Posterior cingulate gyrus (tissue), 11 donors: ENCODE data around the gene TREML2.
"Not testable (repeated sequence)": the region's sequence is repeated elsewhere in the genome, so short reads cannot be mapped to it uniquely, and the experiment has no call there.

Experiments used
- DNase-seq, 10 donors: peaks; one replicate each; pipeline versions ENCODE4 v3.0.0 to v3.0.0-alpha.2; 2020 to 2021; ENCODE audit warnings: mixed read lengths in 3 of 10
- intact Hi-C: fragments of 100-400 bp; cut with DNase I; formaldehyde crosslinking; loops from one replicate; pipeline ENCODE4 v1.15.1; 2023

Gene TREML2

DNA sequence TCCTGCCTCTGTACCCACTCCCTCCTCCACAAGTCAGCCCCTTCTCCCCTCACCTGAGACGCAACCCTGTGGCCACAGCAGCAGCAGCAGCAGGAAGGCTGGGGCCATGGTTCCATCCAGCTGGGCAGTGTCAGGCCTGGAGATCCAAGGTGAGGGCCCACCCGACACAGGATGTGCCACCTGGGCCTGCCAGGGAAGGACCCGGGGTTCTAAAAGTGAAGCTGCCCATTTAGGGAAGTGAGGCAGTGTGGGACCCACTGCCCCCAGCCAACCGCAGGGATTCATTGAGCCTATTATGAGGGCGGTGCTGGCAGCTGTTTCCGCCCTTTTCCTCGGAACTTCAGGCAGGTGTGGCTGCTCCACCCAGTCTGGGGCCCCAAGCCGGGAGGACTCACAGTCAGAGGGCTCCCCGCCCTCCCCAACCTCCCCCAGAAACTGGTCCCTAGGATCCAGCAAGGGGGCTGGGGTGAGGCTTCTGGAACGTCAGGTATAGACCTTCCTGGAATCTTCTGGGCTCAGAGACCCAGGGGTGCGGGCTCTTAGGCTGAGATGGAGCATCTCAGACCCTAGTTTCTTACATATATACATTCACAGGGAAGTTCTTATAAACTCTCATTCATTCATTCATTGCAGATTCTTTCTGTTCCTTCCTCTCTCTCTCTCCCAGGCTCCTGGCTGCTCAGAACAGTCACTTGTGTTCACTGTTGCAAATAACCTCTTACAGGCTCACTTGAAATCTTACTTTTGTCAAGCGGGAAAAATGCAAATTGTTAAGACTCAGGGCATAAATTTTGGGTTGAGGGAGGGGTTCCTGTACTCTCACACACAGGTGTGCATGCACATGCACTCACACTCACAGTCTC lies at the start of gene TREML2:
Gene TREML2 (minus strand): TSS at position 249 of the 863 bp plus-strand sequence. CDS start 141 bp downstream, at position 108.
- intact Hi-C loops, result no loop called here
- DNase-seq, result no peak

DNA sequence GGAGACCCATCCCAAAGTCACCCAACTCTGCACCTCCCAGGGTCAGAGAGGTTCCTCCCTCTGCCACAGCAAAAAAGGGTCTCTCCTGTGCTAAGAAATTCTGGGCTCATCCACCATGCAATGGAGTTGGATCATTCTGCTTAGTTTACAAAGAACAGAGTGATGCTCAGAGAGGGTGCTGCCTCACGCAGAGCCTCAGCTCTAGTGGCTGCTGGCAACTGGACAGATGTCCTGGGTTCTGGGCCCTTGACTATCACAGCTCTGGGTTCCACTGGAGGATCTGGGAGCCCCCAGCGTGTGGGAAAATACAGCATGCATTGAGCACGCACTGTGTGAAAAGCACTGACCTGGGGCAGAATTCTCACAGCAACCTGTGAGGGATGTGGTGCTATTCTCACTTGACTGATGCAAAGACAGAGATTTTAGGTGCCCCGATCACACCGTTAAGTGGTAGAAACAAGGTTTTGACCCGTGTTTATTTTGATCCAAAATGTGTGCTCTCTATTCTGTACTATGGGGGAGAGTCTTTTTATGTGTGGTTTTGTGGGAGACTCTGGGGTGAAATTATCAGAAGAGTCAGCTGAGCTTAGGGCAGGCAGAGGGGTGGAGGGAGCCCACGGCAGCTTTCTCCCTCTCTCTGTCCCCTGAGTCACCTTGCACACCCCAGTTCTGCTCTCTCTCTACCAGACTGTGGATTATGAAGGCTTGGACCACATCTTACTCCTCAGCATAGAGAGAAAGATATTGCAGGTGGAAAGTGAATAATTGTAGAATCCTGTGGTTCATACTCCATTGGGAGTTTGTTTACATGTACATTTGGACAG lies 47.1 kb upstream of the TREML2 start:
- no peak for DNase-seq
- intact Hi-C loops, result no loop called here

DNA sequence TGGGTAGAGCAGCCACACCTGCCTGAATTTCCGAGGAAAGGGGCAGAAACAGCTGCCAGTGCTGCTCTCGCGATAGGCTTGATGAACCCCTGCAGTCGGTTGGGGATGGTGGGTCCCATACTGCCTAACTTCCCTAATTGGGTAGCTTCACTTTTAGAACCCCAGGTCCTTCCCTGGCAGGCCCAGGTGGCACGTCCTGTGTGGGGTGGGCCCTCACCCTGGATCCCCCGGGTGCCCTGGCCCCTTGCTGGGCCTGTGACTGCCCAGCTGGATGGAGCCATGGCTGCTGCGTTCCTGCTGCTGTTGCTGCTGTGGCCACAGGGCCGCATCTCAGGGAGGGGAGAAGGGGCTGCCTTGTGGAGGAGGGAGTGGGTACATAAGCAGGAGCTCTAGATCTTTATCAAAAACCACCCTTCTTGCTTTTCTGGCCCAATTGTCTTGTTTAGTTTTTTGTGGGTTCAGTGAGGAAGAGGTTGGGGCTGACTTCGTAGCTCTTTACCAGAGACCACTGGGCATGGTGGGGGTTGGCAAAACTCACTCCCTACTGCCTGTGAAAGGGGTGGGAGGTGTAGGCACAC lies 46.4 kb upstream of the TREML2 start:
- intact Hi-C loops, result no loop called here

DNA sequence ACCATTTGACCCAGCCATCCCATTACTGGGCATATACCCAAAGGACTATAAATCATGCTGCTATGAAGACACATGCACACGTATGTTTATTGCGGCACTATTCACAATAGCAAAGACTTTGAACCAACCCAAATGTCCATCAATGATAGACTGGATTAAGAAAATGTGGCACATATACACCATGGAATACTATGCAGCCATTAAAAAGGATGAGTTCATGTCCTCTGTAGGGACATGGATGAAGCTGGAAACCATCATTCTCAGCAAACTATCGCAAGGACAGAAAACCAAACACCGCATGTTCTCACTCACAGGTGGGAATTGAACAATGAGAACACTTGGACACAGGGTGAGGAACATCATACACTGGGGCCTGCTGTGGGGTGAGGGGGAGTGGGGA lies 45.6 kb upstream of the TREML2 start:
- intact Hi-C loops, DNase-seq: not testable (repeated sequence)

More for the DNA sequence above, 46.4 kb upstream of the TREML2 start:
- no peak for DNase-seq

DNA sequence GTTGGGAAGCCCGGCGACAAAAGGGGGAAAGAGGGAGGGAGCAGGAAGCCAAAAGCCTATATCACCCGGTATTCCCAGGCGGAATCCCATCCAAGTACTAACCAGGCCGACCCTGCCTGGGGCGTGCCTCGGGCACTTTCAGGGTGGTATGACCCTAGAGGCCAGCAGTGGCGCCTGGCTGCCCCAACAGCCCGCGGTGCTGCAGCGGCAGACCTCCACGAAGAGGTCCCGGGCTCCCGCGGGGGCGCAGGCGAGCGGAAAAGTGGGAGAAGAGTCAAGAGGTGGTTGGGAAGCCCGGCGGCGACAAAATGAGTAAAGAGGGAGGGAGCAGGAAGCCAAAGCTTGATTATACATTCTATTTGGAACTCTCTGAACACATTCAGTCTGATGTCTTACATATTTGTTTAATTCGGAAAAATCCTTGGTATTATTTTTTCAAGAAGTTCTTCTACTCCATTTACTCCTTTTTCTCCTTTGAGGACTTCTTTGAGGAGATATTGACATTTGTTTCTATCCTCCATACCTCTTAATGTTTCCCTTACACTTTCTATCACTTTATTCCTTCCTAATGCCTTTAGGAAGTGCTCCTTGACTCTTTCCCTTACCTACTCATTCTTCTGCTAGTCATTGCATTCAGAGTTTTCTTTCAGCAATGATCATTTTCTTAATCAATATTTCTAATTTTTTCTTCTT lies 38.7 kb upstream of the TREML2 start:
- intact Hi-C loops, result no loop called here

GRCh38 chr6:41237128-41237527 lies 36.2 kb upstream of the TREML2 start:
- no peak for DNase-seq
- intact Hi-C loops, result no loop called here

More for the DNA sequence above, 38.7 kb upstream of the TREML2 start:
- DNase-seq, result peak in 1 of 10 donors; percentile 83

GRCh38 chr6:41236276-41236675 lies 35.3 kb upstream of the TREML2 start:
- no peak for DNase-seq
- intact Hi-C loops, result no loop called here

GRCh38 chr6:41232667-41233066 lies 31.7 kb upstream of the TREML2 start:
- intact Hi-C loops, result no loop called here
- DNase-seq, result no peak

DNA sequence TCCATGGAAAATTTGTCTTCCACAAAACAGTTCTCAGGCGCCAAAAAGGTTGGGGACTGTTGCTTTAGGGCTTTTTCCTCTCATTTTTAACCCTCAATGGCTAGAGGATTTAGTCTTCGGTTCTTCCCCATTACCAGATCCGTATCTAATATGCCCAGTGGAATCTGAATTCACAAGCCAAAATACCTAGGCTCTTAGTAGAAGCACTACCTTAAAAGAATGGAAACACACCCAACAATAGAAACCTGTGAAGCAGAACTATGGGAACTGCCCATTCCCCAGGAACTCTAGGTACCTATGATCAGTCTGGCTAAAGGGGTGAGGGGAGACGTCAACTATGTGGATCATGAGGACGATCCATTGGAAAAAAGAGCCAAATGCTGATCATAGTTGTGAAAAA lies 30.3 kb upstream of the TREML2 start:
- no peak for DNase-seq
- intact Hi-C loops, result no loop called here

DNA sequence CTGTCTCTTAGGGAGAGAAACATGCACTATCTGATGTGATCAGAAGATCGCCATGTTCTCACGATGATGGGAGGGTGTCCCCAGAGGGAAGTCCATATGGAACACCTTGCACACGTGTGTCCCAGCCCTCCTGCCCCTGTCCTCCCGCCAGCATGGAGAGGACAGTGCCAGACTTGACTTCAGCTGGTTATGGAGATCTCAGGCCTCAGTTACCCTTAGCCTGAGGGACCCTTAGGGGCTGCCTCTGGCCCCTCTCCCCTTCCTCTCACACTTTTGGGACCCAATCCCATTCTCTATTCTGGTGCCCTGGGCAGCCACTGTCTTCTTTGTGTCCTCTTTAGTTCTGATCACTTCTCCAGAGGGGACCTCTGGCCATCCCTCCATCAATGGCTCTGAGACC lies 28.8 kb upstream of the TREML2 start:
- DNase-seq, result no peak
- intact Hi-C loops, result no loop called here

DNA sequence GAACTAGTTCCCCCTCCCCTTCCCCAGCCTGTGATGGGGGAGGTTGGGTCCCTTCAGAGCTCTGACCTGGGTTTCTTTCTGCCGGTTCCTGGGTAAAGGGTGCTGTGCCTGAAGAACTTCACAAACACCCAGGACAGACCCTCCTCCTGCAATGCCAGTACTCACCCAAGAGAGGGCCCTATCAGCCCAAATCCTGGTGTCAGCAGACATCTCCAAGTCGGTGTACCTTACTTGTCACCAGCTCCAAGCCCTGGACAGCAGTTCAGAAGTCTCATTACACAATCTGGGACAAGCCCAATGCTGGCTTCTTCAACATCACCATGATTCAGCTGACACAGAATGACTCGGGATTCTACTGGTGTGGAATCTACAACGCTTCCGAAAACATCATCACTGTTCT lies 27.7 kb upstream of the TREML2 start:
- intact Hi-C loops, result no loop called here
- DNase-seq, result no peak

DNA sequence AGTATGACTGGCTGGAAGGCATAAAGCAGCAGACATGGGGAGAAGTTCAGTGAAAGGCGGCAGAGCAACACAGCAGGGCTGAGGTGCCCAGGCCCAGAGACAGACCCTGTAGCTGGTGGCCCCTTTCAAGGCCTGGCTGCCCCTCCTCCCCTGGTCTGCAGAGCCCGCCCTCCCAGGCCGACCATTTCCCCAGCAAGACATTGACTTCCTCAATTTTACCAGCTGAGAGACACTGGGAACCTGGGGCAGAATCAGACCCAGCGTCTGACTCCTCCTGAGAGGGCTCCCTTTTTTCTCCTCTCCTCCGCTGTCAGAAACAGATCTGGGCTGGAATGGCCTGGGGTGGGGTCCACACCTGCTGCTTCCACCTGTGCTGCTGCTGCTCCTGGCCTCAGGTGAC lies 27.1 kb upstream of the TREML2 start, which contains the start of gene TREML4:
Gene TREML4 (plus strand): TSS at position 254 of the 400 bp plus-strand sequence. CDS start 79 bp downstream, at position 333.
- intact Hi-C loops, result no loop called here
- DNase-seq, result no peak

- intact Hi-C loops, result no loop called here
- DNase-seq, result no peak
Observed at GRCh38 chr6:41226752-41227151, 25.8 kb upstream of the TREML2 start.

GRCh38 chr6:41224800-41225199 lies 23.9 kb upstream of the TREML2 start:
- no peak for DNase-seq
- intact Hi-C loops, result no loop called here

GRCh38 chr6:41222513-41222912 lies 21.6 kb upstream of the TREML2 start:
- DNase-seq, result no peak
- intact Hi-C loops, result no loop called here

DNA sequence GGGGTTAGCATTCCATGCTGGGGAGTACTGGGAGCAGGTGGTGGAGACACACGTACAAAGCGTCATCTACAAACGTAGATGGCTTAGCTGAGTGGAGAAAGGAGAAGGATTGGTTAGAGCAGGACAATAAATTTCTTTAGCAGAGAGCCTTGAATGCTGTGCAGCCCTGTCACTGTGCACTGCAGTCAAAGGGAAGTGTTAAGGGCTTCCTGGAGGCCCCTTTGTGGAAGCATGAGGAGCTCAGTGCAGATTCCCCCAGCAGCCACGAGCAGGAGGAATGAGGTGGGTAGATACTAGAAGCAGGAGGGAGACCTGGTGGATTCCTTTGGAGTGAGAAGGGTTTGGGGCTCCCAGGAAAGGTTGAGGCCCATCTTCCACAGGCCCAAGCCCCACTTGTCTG lies 21.1 kb upstream of the TREML2 start:
- intact Hi-C loops, result no loop called here
- DNase-seq, result no peak

GRCh38 chr6:41216616-41217015 lies 15.7 kb upstream of the TREML2 start:
- DNase-seq, result no peak
- intact Hi-C loops, result no loop called here

GRCh38 chr6:41215777-41216176 lies 14.8 kb upstream of the TREML2 start:
- DNase-seq, result no peak

GRCh38 chr6:41214559-41215238 lies 13.8 kb upstream of the TREML2 start:
- intact Hi-C loops, result no loop called here
- no peak for DNase-seq

More at GRCh38 chr6:41215777-41216176, 14.8 kb upstream of the TREML2 start:
- intact Hi-C loops, result no loop called here
